GM19395 (cell line): ENCODE data around the gene KIAA0513.
"Not testable (repeated sequence)": the region's sequence is repeated elsewhere in the genome, so short reads cannot be mapped to it uniquely, and the experiment has no call there.

ENCODE experiments used
- ATAC-seq: cut with Tn5 transposase; IDR thresholded peaks from one replicate; pipeline ENCODE4 v1.9.1; 2021; ENCODE audit warnings: mild to moderate bottlenecking, moderate library complexity; ENCODE audit not compliant: unreplicated experiment

The KIAA0513 gene

GRCh38 chr16:85104821-85105391, 77.3 kb downstream of the KIAA0513 start:
- ATAC-seq, result no peak

- no peak for ATAC-seq
Measured at GRCh38 chr16:85105475-85105874, 77.9 kb downstream of the KIAA0513 start.

- ATAC-seq, result no peak
Measured at GRCh38 chr16:85107083-85107482, 79.5 kb downstream of the KIAA0513 start.

GRCh38 chr16:85107532-85107931, 79.9 kb downstream of the KIAA0513 start:
- no peak for ATAC-seq

GRCh38 chr16:85110105-85110504, 82.5 kb downstream of the KIAA0513 start:
- ATAC-seq, result no peak

GRCh38 chr16:85111184-85111583, 83.6 kb downstream of the KIAA0513 start:
- ATAC-seq, result no peak

GRCh38 chr16:85112364-85112763, 84.8 kb downstream of the KIAA0513 start, which contains the start of gene CIBAR2:
Gene CIBAR2 (minus strand): TSS chr16:85112472. CDS start chr16:85112352, 120 bp downstream.
- no peak for ATAC-seq

- no peak for ATAC-seq
Measured at GRCh38 chr16:85113168-85113733, 85.7 kb downstream of the KIAA0513 start.

- no peak for ATAC-seq
Measured at GRCh38 chr16:85113913-85114312, 86.3 kb downstream of the KIAA0513 start.

GRCh38 chr16:85114909-85115567, 87.4 kb downstream of the KIAA0513 start:
- no peak for ATAC-seq

- ATAC-seq, result no peak
Measured at GRCh38 chr16:85117418-85117817, 89.8 kb downstream of the KIAA0513 start.

GRCh38 chr16:85120006-85120340, 92.4 kb downstream of the KIAA0513 start:
- no peak for ATAC-seq

- ATAC-seq, result not testable (repeated sequence)
Measured at GRCh38 chr16:85123441-85123840, 95.8 kb downstream of the KIAA0513 start.

GRCh38 chr16:85123891-85124635, 96.5 kb downstream of the KIAA0513 start:
- ATAC-seq, result no peak

GRCh38 chr16:85124636-85125346, 97.2 kb downstream of the KIAA0513 start:
- ATAC-seq, result no peak

GRCh38 chr16:85125570-85126393, 98.2 kb downstream of the KIAA0513 start:
- ATAC-seq, result no peak

GRCh38 chr16:85126394-85126704, 98.8 kb downstream of the KIAA0513 start:
- no peak for ATAC-seq

- ATAC-seq, result no peak
Measured at GRCh38 chr16:85126705-85127378, 99.2 kb downstream of the KIAA0513 start.

GRCh38 chr16:85127379-85127723, 99.8 kb downstream of the KIAA0513 start:
- no peak for ATAC-seq
